OCI-LY1 (cell line): ENCODE data around the gene PLEKHG4B.

ENCODE experiments used
- EZH2 ChIP-seq: fragments of 200-600 bp; sonication (generic), shearing (Covaris generic); IDR thresholded peaks from 2 replicates; pipeline ENCODE4 v1.8.0; 2017; ENCODE audit warnings: borderline replicate concordance, mixed run types, mild to moderate bottlenecking, antibody characterized with exemption, low read length, moderate library complexity, mixed read lengths
- TF ChIP-seq, protein P1 (sequence below): fragments of 200-600 bp; sonication (generic), shearing (Covaris generic); IDR thresholded peaks from 2 replicates; pipeline ENCODE4 v1.5.1; 2017; ENCODE audit warnings: mild to moderate bottlenecking, antibody characterized with exemption, low read length, moderate library complexity, mixed read lengths

DNA sequence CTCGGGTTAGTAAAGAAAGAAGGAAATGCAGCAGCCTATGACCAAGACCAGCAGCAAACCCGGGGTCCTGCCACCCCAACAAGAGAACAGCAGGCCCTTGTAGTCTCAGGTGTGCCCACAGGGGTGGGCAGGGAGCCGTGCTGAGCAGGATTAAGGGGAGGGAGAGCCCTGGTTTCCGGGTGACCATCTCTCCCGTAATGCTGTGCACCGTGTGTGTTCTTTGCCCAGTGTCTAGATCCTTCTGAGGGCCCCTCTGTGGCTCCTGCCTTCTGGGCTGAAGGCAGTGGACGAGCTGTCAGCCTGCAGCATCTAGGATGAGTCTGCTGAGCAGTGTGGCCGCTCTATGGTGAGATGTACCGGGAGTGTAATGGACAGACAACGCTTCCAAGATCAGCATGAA, 12.7 kb upstream of the PLEKHG4B start:
- TF ChIP-seq, protein P1, sequence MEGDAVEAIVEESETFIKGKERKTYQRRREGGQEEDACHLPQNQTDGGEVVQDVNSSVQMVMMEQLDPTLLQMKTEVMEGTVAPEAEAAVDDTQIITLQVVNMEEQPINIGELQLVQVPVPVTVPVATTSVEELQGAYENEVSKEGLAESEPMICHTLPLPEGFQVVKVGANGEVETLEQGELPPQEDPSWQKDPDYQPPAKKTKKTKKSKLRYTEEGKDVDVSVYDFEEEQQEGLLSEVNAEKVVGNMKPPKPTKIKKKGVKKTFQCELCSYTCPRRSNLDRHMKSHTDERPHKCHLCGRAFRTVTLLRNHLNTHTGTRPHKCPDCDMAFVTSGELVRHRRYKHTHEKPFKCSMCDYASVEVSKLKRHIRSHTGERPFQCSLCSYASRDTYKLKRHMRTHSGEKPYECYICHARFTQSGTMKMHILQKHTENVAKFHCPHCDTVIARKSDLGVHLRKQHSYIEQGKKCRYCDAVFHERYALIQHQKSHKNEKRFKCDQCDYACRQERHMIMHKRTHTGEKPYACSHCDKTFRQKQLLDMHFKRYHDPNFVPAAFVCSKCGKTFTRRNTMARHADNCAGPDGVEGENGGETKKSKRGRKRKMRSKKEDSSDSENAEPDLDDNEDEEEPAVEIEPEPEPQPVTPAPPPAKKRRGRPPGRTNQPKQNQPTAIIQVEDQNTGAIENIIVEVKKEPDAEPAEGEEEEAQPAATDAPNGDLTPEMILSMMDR: no peak
- TF ChIP-seq EZH2: no peak
